ENCODE data around the gene RALGAPA2. TPM values are rescaled to one million over a fixed set of nuclear protein-coding genes. Genes with fewer than 3 reads are reported as not detected.

The RALGAPA2 gene
- total RNA-seq, 1 donor from 2014 or later: 22.1 TPM

- DNase-seq (ENCODE audit: low spot score): no peak
- peak overlapping the region; percentile 78 for H3K27ac Mint-ChIP-seq
- intact Hi-C loops (cut with micrococcal nuclease): loop anchor here (2.0 kb wide), 4 partner anchors 15 to 69 kb away; no protein-coding TSS in a partner anchor
Observed at GRCh38 chr20:20427227-20427864, 285.1 kb downstream of the RALGAPA2 start.

DNA sequence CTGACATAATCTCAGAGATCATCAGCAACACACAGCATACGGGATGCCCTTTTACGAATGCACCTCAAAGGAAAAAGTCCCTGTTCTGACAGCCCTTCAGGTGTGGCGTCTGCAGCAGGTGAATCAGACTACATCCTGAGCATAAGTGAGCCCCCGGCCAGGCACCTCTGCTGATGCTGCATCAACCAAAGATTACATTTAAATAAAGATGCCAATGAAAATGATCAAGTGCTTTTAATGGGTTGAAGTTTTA, 285.9 kb downstream of the RALGAPA2 start:
- H3K4me1 Mint-ChIP-seq (ENCODE audit: low read depth): peaks cover 47% of the 10 kb centered on the region
- no peaks in the 10 kb centered on the region for H3K9me3 Mint-ChIP-seq
- peak overlapping the region; percentile 3 for H3K4me3 Mint-ChIP-seq (ENCODE audit: low read depth)
- peak overlapping the region; percentile 87 for H3K27ac Mint-ChIP-seq
- no peak for DNase-seq (ENCODE audit: low spot score)
- H3K27me3 Mint-ChIP-seq (ENCODE audit: low read depth): no peaks in the 10 kb centered on the region
- intact Hi-C loops (cut with micrococcal nuclease): loop anchor here (2.0 kb wide), 4 partner anchors 14 to 70 kb away; no protein-coding TSS in a partner anchor
- H3K36me3 Mint-ChIP-seq (ENCODE audit: low read depth): no peaks in the 10 kb centered on the region

More at GRCh38 chr20:20427227-20427864, 285.1 kb downstream of the RALGAPA2 start:
- Mint-ChIP-seq H3K27me3 (ENCODE audit: low read depth) (no peaks in the 10 kb centered on the region), H3K4me1 (ENCODE audit: low read depth) (peaks cover 47% of the 10 kb centered on the region), H3K9me3 (no peaks in the 10 kb centered on the region), H3K4me3 (ENCODE audit: low read depth) (no peak overlapping the region), H3K36me3 (ENCODE audit: low read depth) (no peaks in the 10 kb centered on the region)

DNA sequence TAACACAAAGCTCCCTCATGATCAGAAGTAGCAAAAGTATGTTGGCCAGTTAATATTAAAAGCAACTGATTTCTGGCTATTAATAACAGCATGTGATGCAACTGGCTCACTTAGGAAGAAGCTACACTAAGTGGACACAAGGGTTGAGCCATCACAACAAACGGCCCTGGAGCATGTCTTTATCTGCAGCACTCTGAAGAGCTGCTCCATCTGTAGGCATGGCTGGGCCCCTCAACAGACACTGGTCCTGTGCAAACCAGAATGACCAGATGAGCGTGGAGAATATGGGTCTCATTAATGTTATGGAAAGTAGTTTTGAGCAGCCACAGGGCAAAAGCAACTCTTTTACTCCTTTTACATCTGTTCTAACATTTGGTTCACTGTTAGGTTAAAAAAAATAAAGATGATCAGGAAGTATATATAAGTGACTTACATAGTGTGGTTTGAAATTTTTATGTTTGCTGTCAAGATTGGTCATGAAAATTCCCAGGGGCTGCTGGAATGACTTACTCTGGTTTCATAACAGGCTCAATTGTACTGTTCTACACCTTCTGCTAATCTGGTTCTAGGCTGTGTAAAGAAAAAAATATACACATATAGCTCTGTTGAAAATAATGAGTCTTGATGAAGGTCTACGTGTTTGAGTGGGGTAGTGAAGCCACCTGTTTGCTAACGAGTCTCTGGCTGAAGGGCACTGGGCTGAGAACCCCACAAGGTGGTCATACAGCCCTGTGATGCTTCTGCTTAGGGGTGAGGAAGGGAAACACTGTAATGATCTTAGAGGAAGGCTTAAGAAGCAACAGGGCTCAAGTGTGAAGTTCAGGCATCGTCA, 286.4 kb downstream of the RALGAPA2 start:
- no peak for DNase-seq (ENCODE audit: low spot score)
- Mint-ChIP-seq H3K36me3 (ENCODE audit: low read depth) (no peaks in the 10 kb centered on the region), H3K4me1 (ENCODE audit: low read depth) (peaks cover 47% of the 10 kb centered on the region), H3K27me3 (ENCODE audit: low read depth) (no peaks in the 10 kb centered on the region), H3K9me3 (no peaks in the 10 kb centered on the region), H3K4me3 (ENCODE audit: low read depth) (no peak overlapping the region), H3K27ac (peak overlapping the region; percentile 87)
- intact Hi-C loops (cut with micrococcal nuclease): loop anchor here (2.0 kb wide), 4 partner anchors 13 to 71 kb away; no protein-coding TSS in a partner anchor

GRCh38 chr20:20423117-20423516, 289.3 kb downstream of the RALGAPA2 start:
- Mint-ChIP-seq H3K9me3 (peaks cover 3% of the 10 kb centered on the region), H3K4me3 (ENCODE audit: low read depth) (no peak overlapping the region), H3K27ac (peak overlapping the region; percentile 5), H3K4me1 (ENCODE audit: low read depth) (peaks cover 56% of the 10 kb centered on the region), H3K27me3 (ENCODE audit: low read depth) (no peaks in the 10 kb centered on the region), H3K36me3 (ENCODE audit: low read depth) (peaks cover 3% of the 10 kb centered on the region)
- DNase-seq (ENCODE audit: low spot score): no peak
- intact Hi-C loops (cut with micrococcal nuclease): no loop called here

DNA sequence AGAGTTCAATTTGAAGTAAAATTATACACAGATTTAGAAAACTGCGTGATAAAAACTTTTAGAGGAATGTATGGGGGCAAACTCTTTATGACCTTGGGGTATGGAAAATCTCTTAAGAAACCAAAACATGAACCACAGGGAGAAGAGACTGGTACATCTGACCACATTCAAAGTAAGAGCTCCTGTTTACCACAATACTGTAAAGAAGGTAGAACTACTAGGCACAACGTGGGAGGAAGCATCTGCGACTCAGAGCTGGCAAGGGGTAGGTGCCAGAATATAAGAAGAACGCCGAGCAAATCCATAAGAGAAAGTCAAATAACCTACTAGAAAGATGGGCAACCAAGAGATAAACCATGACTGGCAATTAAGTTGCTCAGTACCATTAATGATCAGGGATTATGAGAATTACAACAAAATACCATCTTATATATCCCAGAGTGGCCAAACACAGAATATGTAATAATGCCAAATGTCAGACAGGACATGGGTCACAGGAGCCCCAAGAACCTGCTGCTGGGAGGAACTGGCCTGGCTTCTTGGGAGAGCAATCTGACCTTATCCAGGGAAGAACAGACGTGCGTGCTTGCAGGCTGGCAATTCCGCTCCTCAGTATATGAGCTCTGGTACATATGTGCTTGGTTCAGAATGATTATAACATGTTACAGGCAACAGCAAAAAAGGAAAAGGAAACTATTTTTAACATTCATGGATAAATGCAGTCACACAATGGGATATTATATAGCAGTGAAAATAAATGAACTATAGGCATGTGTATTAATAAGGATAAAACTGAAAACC, 294.4 kb downstream of the RALGAPA2 start:
- H3K4me1 Mint-ChIP-seq (ENCODE audit: low read depth): peaks cover 50% of the 10 kb centered on the region
- no peak for DNase-seq (ENCODE audit: low spot score)
- peaks cover 16% of the 10 kb centered on the region for H3K36me3 Mint-ChIP-seq (ENCODE audit: low read depth)
- peaks cover 7% of the 10 kb centered on the region for H3K9me3 Mint-ChIP-seq
- H3K27me3 Mint-ChIP-seq (ENCODE audit: low read depth): no peaks in the 10 kb centered on the region
- H3K27ac Mint-ChIP-seq: peak overlapping the region; percentile 75
- intact Hi-C loops (cut with micrococcal nuclease): no loop called here
- no peak overlapping the region for H3K4me3 Mint-ChIP-seq (ENCODE audit: low read depth)

GRCh38 chr20:20415321-20415720, 297.1 kb downstream of the RALGAPA2 start:
- H3K27me3 Mint-ChIP-seq (ENCODE audit: low read depth): no peaks in the 10 kb centered on the region
- H3K4me1 Mint-ChIP-seq (ENCODE audit: low read depth): peaks cover 64% of the 10 kb centered on the region
- no peak for DNase-seq (ENCODE audit: low spot score)
- peaks cover 7% of the 10 kb centered on the region for H3K9me3 Mint-ChIP-seq
- H3K4me3 Mint-ChIP-seq (ENCODE audit: low read depth): no peak overlapping the region
- intact Hi-C loops (cut with micrococcal nuclease): no loop called here
- H3K27ac Mint-ChIP-seq: peak overlapping the region; percentile 66
- peaks cover 32% of the 10 kb centered on the region for H3K36me3 Mint-ChIP-seq (ENCODE audit: low read depth)

DNA sequence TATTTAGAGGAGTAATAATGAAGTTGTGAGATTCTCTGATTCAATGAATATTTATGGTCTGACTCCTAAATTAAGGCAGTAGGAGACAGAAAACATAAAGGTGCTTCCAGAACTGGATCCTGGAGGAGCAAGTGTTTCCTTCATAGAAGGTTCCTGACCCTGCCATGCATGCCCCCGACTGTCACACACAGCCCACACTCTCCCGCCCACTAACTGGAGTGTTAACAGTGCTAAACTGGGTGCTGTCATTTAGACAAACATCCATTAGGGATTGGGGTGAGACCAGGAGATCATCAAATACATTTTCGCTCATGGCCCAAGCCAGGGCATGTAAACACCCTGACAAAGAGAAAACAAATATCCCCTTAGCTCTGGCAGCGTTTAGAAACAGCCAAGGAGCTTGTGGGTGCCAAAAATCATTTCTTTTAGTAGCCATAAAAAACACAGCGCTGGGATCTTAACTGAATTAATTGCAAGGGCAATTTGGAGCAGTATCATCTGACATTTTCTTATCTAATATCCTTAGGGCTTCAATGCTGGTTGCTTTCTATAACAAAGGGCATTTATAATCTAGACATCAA, 297.7 kb downstream of the RALGAPA2 start:
- intact Hi-C loops (cut with micrococcal nuclease): loop anchor here (5.0 kb wide), 1 partner anchor 38 kb away; no protein-coding TSS in a partner anchor
- no peak for DNase-seq (ENCODE audit: low spot score)
- Mint-ChIP-seq H3K27me3 (ENCODE audit: low read depth) (no peaks in the 10 kb centered on the region), H3K9me3 (peaks cover 7% of the 10 kb centered on the region), H3K27ac (peak overlapping the region; percentile 66), H3K4me1 (ENCODE audit: low read depth) (peaks cover 63% of the 10 kb centered on the region), H3K36me3 (ENCODE audit: low read depth) (peaks cover 36% of the 10 kb centered on the region), H3K4me3 (ENCODE audit: low read depth) (no peak overlapping the region)

DNA sequence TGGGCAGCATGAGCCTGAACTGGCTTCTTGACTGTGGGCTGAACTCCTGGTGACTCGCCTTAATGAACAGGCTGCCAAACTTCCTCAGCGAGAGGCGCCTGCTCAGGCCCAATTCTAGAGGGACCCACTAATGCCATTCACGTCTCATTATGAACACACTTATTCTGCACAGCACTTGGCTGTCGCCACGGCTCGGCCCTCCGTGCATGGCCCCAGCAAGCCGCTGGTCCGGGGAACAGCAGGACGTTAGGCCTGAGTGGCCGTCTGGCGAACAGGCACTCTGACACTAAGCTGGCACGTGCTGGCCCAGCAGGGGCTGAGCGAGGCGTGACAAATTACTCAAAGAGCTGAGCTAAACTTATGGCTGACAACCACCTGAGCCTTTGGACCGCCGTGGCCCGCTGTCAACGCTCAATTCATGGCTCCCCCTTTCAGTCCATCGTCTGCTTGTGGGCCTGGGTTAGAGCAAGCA, 298.6 kb downstream of the RALGAPA2 start:
- no peaks in the 10 kb centered on the region for H3K27me3 Mint-ChIP-seq (ENCODE audit: low read depth)
- intact Hi-C loops (cut with micrococcal nuclease): loop anchor here (1.0 to 5.0 kb wide), 4 partner anchors 13 to 77 kb away; partner anchors contain the start of gene INSM1
- no peak for DNase-seq (ENCODE audit: low spot score)
- peaks cover 7% of the 10 kb centered on the region for H3K9me3 Mint-ChIP-seq
- peak overlapping the region; percentile 89 for H3K27ac Mint-ChIP-seq
- H3K36me3 Mint-ChIP-seq (ENCODE audit: low read depth): peaks cover 42% of the 10 kb centered on the region
- no peak overlapping the region for H3K4me3 Mint-ChIP-seq (ENCODE audit: low read depth)
- peaks cover 62% of the 10 kb centered on the region for H3K4me1 Mint-ChIP-seq (ENCODE audit: low read depth)

DNA sequence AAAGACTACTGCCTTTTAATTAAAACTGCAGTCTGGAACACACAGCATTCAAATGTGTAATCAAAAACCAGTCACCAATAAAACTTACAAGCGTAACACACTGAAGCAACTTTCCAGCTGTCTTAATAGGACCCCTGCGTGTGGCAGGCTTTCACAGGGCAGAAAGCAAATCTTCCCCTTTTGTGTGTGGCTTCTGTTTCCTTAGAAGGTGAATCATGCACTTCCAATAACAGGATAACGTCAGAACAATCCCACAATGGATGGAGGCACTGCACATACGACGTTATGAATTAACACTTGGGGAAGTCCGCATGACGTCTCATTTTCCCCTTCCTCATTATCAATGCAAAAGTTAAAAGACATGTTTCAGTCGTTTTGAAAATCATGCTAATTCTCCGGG, 299.7 kb downstream of the RALGAPA2 start:
- Mint-ChIP-seq H3K4me1 (ENCODE audit: low read depth) (peaks cover 56% of the 10 kb centered on the region), H3K4me3 (ENCODE audit: low read depth) (peak overlapping the region; percentile 81), H3K36me3 (ENCODE audit: low read depth) (peaks cover 36% of the 10 kb centered on the region), H3K9me3 (no peaks in the 10 kb centered on the region), H3K27ac (peak overlapping the region; percentile 89), H3K27me3 (ENCODE audit: low read depth) (no peaks in the 10 kb centered on the region)
- no peak for DNase-seq (ENCODE audit: low spot score)
- intact Hi-C loops (cut with micrococcal nuclease): loop anchor here (1.0 to 5.0 kb wide), 4 partner anchors 14 to 79 kb away; partner anchors contain the start of gene INSM1

GRCh38 chr20:20411836-20412235, 300.6 kb downstream of the RALGAPA2 start:
- Mint-ChIP-seq H3K27me3 (ENCODE audit: low read depth) (no peaks in the 10 kb centered on the region), H3K4me3 (ENCODE audit: low read depth) (peak overlapping the region; percentile 81), H3K4me1 (ENCODE audit: low read depth) (peaks cover 50% of the 10 kb centered on the region), H3K9me3 (no peaks in the 10 kb centered on the region), H3K27ac (peak overlapping the region; percentile 89), H3K36me3 (ENCODE audit: low read depth) (peaks cover 33% of the 10 kb centered on the region)
- DNase-seq (ENCODE audit: low spot score): no peak
- intact Hi-C loops (cut with micrococcal nuclease): loop anchor here (2.0 to 5.0 kb wide), 3 partner anchors 15 to 43 kb away; partner anchors contain the start of gene INSM1

DNA sequence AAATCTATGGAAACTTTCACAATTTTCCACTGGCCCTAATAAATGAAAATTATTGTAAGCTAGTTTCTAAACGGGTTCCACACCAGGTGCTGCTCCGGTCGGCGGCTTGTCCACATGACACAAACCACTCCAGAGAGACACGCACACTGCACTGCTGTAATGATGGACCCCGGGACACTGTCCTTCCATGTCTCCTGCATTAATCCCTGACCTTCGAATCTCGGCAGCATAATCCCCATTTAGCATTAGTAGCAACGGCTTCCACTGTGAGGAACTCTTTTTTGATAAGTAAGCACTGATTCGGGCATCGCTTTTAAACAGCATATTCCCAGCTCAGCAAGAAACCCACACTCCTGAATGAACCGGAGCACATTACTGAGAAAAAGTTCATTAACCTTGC, 301.0 kb downstream of the RALGAPA2 start:
- Mint-ChIP-seq H3K4me1 (ENCODE audit: low read depth) (peaks cover 50% of the 10 kb centered on the region), H3K4me3 (ENCODE audit: low read depth) (peak overlapping the region; percentile 81)
- intact Hi-C loops (cut with micrococcal nuclease): loop anchor here (5.0 kb wide), 1 partner anchor 41 kb away; no protein-coding TSS in a partner anchor

DNA sequence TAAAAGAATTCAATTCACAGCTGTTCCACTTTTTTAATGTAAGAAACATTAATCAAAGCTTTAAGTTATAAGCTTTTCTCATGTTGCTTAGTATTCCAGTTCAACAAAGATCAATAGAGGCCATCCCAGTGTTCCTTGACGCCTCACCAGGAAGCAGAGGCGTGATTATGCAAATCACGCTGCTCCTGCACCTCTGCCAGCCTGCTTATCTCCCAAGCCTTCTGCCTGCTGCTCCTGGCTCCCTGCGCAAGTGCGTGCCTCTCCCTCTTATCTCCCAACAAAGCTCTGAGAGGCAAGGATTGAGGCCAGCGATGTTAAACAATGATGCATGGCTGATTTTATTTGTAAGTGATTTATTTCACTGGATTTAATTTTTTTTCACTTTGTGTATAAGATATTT, 301.8 kb downstream of the RALGAPA2 start:
- Mint-ChIP-seq H3K27ac (peak overlapping the region; percentile 72), H3K36me3 (ENCODE audit: low read depth) (peaks cover 38% of the 10 kb centered on the region), H3K4me3 (ENCODE audit: low read depth) (peak overlapping the region; percentile 68)

More for the DNA sequence above, 301.0 kb downstream of the RALGAPA2 start:
- no peaks in the 10 kb centered on the region for H3K9me3 Mint-ChIP-seq
- no peaks in the 10 kb centered on the region for H3K27me3 Mint-ChIP-seq (ENCODE audit: low read depth)
- H3K36me3 Mint-ChIP-seq (ENCODE audit: low read depth): peaks cover 34% of the 10 kb centered on the region
- H3K27ac Mint-ChIP-seq: peak overlapping the region; percentile 89
- no peak for DNase-seq (ENCODE audit: low spot score)

More for the DNA sequence above, 301.8 kb downstream of the RALGAPA2 start:
- intact Hi-C loops (cut with micrococcal nuclease): loop anchor here (5.0 kb wide), 1 partner anchor 42 kb away; no protein-coding TSS in a partner anchor
- Mint-ChIP-seq H3K4me1 (ENCODE audit: low read depth) (peaks cover 47% of the 10 kb centered on the region), H3K9me3 (no peaks in the 10 kb centered on the region), H3K27me3 (ENCODE audit: low read depth) (no peaks in the 10 kb centered on the region)
- no peak for DNase-seq (ENCODE audit: low spot score)
